GM10266 (cell line): ENCODE results near the gene PCSK6.
"Not testable (repeated sequence)": the region's sequence is repeated elsewhere in the genome, so short reads cannot be mapped to it uniquely, and the experiment has no call there.

Experiments used
- DNase-seq: peaks from one replicate; pipeline ENCODE4 v3.0.0; 2012; ENCODE audit errors: extremely low spot score
- TF ChIP-seq, protein P1 (sequence below): IDR thresholded peaks from 2 replicates; pipeline ENCODE4 v1.5.1; 2012; ENCODE audit warnings: mild to moderate bottlenecking, low read depth; ENCODE audit not compliant: control insufficient read depth, insufficient read depth; ENCODE audit errors: missing control alignments

The PCSK6 gene

GRCh38 chr15:101458158-101458900 is 31.2 kb downstream of the PCSK6 start:
- TF ChIP-seq, protein P1, sequence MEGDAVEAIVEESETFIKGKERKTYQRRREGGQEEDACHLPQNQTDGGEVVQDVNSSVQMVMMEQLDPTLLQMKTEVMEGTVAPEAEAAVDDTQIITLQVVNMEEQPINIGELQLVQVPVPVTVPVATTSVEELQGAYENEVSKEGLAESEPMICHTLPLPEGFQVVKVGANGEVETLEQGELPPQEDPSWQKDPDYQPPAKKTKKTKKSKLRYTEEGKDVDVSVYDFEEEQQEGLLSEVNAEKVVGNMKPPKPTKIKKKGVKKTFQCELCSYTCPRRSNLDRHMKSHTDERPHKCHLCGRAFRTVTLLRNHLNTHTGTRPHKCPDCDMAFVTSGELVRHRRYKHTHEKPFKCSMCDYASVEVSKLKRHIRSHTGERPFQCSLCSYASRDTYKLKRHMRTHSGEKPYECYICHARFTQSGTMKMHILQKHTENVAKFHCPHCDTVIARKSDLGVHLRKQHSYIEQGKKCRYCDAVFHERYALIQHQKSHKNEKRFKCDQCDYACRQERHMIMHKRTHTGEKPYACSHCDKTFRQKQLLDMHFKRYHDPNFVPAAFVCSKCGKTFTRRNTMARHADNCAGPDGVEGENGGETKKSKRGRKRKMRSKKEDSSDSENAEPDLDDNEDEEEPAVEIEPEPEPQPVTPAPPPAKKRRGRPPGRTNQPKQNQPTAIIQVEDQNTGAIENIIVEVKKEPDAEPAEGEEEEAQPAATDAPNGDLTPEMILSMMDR = no peak

GRCh38 chr15:101457696-101458095 is 31.8 kb downstream of the PCSK6 start:
- TF ChIP-seq, protein P1 = no peak
- no peak for DNase-seq

More at GRCh38 chr15:101458158-101458900, 31.2 kb downstream of the PCSK6 start:
- DNase-seq = no peak

GRCh38 chr15:101456057-101456739 is 33.3 kb downstream of the PCSK6 start:
- DNase-seq = no peak
- TF ChIP-seq, protein P1 = no peak

DNA sequence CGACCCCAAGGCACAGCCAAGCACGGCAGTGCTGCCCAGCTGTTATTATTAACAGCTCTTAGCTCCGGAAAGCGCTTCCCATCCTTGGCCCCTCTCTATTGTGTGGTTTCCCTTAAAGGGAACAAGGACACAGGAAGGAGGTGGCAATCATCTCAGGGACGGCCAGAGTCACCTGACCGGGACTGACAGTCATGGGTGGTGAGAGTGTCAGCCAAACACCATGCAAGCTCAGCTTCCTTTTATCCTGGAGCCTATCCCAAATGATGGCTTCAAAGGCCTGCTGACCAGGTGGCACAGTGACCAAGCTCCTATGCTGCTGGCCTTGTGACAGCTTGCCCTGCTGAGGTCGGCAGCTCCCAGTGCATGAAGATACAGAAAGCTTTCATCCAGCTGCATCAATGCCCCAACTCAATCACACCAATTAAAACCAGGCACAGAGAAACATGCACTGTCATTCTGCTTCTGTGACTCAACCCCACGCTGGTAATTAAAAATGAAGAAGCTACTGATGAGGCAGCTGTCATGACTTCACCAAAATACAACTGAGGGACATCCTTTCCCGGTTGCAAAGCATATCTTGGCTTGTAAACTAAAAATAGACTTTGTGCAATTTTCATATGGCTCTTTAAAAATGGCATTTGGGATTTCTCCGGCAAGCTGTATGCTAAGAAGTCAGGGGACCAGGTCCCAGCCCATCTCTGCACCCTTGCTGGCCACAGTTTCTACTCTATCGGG is 34.0 kb downstream of the PCSK6 start:
- no peak for DNase-seq
- TF ChIP-seq, protein P1 = no peak

GRCh38 chr15:101454781-101455180 is 34.7 kb downstream of the PCSK6 start:
- not testable (repeated sequence) for DNase-seq

DNA sequence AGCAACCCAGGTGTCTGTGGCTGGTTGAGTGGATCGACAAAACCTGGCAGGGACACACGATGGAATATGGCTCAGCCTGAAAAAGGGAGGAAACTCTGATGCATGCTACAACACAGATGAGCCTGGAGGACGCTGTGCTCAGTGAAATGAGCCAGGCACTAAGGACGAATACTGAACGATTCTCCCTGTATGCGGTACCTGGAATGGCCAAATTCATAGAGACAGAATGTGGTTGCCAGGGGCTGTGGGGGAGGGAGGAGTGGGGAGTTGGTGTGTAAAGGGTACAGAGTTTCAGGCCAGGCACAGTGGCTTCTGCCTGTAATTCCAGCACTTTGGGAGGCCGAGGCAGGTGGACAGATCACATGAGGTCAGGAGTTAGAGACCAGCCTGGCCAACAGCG is 35.1 kb downstream of the PCSK6 start:
- DNase-seq = no peak
- TF ChIP-seq, protein P1 = no peak

- no peak for DNase-seq
- TF ChIP-seq, protein P1 = no peak
These were observed 36.1 kb downstream of the PCSK6 start for GRCh38 chr15:101453123-101454120.
